Non-pigmented ciliary epithelial cell (primary cell): ENCODE results near the gene ATP6V1B1.
"Not testable (repeated sequence)": the region's sequence is repeated elsewhere in the genome, so short reads cannot be mapped to it uniquely, and the experiment has no call there.

Experiments
- DNase-seq: peaks from one replicate; pipeline ENCODE4 v3.0.0-alpha.2; 2010; ENCODE audit warnings: low read depth

Gene ATP6V1B1

DNA sequence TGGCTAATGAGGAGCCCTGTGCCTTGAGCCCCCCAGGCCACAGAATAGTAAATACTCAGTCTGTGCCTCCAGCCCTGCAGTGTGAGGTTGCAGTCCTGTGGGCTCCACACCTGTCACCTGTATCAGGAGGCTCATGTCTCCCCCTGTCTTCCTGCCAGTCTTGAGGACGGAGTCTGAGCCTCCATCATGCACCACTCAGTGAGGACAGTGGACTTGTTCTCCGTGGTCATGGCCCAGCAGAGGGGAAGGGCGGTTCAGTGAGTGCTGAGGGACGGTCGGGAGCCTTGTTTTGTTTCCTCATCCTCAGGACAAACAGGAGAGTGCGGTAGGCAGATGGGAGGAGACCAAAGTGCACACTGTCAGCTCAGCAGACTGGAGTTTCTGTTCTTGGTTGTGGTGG lies 76.1 kb downstream of the ATP6V1B1 start:
- not testable (repeated sequence) for DNase-seq
